CD4-positive, alpha-beta T cell treated with Interleukin-4 for 4 hours (primary cell): Measurements from ENCODE around the gene SLC35B4.

Experiments
- DNase-seq: peaks from one replicate; pipeline ENCODE4 v3.0.0-alpha.2; 2020

SLC35B4 gene

GRCh38 chr7:134316539-134317344, at the start of gene SLC35B4:
TSS of gene SLC35B4 (minus strand) at chr7:134316930. CDS start at chr7:134316751, 179 bp downstream.
- DNase-seq: peak; percentile 95

GRCh38 chr7:134366481-134366880, 49.8 kb upstream of the SLC35B4 start:
- DNase-seq: no peak

GRCh38 chr7:134365341-134366054, 48.8 kb upstream of the SLC35B4 start:
- DNase-seq: no peak

GRCh38 chr7:134364619-134365037, 47.9 kb upstream of the SLC35B4 start:
- no peak for DNase-seq

GRCh38 chr7:134362587-134363483, 46.1 kb upstream of the SLC35B4 start:
- no peak for DNase-seq

- DNase-seq: no peak
Observed at GRCh38 chr7:134359787-134360432, 43.2 kb upstream of the SLC35B4 start.

- DNase-seq: no peak
Observed at GRCh38 chr7:134357486-134357885, 40.8 kb upstream of the SLC35B4 start.

GRCh38 chr7:134356421-134356936, 39.7 kb upstream of the SLC35B4 start:
- DNase-seq: no peak

- DNase-seq: no peak
Observed at GRCh38 chr7:134355927-134356326, 39.2 kb upstream of the SLC35B4 start.

- no peak for DNase-seq
Observed at GRCh38 chr7:134355004-134355525, 38.3 kb upstream of the SLC35B4 start.

GRCh38 chr7:134353411-134353810, 36.7 kb upstream of the SLC35B4 start:
- DNase-seq: no peak

GRCh38 chr7:134351424-134351823, 34.7 kb upstream of the SLC35B4 start:
- no peak for DNase-seq

- no peak for DNase-seq
Observed at GRCh38 chr7:134350709-134351108, 34.0 kb upstream of the SLC35B4 start.

- no peak for DNase-seq
Observed at GRCh38 chr7:134347567-134347966, 30.8 kb upstream of the SLC35B4 start.

GRCh38 chr7:134343796-134344195, 27.1 kb upstream of the SLC35B4 start:
- DNase-seq: no peak

GRCh38 chr7:134343136-134343535, 26.4 kb upstream of the SLC35B4 start:
- no peak for DNase-seq

- no peak for DNase-seq
Observed at GRCh38 chr7:134339475-134339874, 22.7 kb upstream of the SLC35B4 start.

- DNase-seq: no peak
Observed at GRCh38 chr7:134337980-134338379, 21.2 kb upstream of the SLC35B4 start.

GRCh38 chr7:134334408-134334807, 17.7 kb upstream of the SLC35B4 start:
- no peak for DNase-seq

- DNase-seq: no peak
Observed at GRCh38 chr7:134333943-134334342, 17.2 kb upstream of the SLC35B4 start.

GRCh38 chr7:134332892-134333291, 16.2 kb upstream of the SLC35B4 start:
- no peak for DNase-seq

GRCh38 chr7:134331393-134331792, 14.7 kb upstream of the SLC35B4 start:
- DNase-seq: no peak
